Vagina (tissue), 2 donors: ENCODE measurements around the gene HDX.

Experiments
- POLR2A ChIP-seq, 2 donors: fragments of 450-650 bp; IDR thresholded peaks; one replicate each; pipeline ENCODE4 v1.6.1; 2017; ENCODE audit warnings: antibody characterized with exemption in 2 of 2, mild to moderate bottlenecking in 2 of 2, moderate library complexity in 2 of 2
- TF ChIP-seq, protein P1 (sequence below), 3 experiments: fragments of 450-650 bp in 2 of 3; fragments of 200-600 bp in 1 of 3; sonication (generic) in 1 of 3; IDR thresholded peaks; one replicate each; pipeline ENCODE4 v1.5.1; 2017 to 2019; ENCODE audit warnings: antibody characterized with exemption in 3 of 3, mild to moderate bottlenecking in 2 of 3, moderate library complexity in 2 of 3

- TF ChIP-seq POLR2A (IDR thresholded peaks at IDR 0.05) = no peak
- TF ChIP-seq, protein P1, sequence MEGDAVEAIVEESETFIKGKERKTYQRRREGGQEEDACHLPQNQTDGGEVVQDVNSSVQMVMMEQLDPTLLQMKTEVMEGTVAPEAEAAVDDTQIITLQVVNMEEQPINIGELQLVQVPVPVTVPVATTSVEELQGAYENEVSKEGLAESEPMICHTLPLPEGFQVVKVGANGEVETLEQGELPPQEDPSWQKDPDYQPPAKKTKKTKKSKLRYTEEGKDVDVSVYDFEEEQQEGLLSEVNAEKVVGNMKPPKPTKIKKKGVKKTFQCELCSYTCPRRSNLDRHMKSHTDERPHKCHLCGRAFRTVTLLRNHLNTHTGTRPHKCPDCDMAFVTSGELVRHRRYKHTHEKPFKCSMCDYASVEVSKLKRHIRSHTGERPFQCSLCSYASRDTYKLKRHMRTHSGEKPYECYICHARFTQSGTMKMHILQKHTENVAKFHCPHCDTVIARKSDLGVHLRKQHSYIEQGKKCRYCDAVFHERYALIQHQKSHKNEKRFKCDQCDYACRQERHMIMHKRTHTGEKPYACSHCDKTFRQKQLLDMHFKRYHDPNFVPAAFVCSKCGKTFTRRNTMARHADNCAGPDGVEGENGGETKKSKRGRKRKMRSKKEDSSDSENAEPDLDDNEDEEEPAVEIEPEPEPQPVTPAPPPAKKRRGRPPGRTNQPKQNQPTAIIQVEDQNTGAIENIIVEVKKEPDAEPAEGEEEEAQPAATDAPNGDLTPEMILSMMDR (IDR thresholded peaks at IDR 0.05) = no peak
Measured at GRCh38 chrX:84335121-84335520, 167.1 kb downstream of the HDX start.
